Measurements from ENCODE around the gene FERD3L.
"Not testable (repeated sequence)": the region's sequence is repeated elsewhere in the genome, so short reads cannot be mapped to it uniquely, and the experiment has no call there.

The FERD3L gene, protein sequence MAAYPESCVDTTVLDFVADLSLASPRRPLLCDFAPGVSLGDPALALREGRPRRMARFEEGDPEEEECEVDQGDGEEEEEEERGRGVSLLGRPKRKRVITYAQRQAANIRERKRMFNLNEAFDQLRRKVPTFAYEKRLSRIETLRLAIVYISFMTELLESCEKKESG

DNA sequence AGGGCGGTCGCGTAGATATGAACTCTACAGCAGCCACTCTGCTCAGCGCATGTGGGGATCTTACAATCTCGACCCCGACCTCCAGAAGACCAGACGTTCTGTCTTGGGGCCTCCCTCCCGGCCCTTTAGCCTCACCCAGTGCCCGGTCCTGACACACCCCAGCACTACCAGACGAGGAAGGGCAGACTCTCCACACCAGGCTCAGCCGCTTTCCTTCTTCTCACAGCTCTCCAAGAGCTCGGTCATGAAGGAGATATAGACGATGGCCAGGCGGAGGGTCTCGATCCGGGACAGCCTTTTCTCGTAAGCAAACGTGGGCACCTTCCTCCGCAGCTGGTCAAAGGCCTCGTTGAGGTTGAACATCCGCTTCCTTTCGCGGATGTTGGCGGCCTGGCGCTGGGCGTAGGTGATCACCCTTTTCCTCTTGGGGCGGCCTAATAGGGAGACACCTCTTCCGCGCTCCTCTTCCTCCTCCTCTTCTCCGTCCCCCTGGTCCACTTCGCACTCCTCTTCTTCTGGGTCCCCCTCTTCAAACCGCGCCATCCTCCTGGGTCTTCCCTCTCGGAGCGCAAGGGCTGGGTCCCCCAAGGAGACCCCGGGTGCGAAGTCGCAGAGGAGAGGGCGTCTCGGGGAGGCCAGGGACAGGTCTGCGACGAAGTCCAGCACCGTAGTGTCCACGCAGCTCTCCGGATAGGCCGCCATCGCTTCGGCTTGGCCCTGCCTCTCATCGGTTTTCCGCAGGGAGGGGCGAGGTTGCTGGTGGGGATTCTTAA, at the start of gene FERD3L:
TSS of gene FERD3L (minus strand) at position 761 of the 773 bp plus-strand sequence. CDS start at position 702, 59 bp downstream.
- no peak for DNase-seq

GRCh38 chr7:19194417-19194816, 49.2 kb upstream of the FERD3L start:
- DNase-seq: not testable (repeated sequence)

- DNase-seq: no peak
Observed at GRCh38 chr7:19181634-19182033, 36.4 kb upstream of the FERD3L start.

GRCh38 chr7:19178595-19178994, 33.4 kb upstream of the FERD3L start:
- DNase-seq: no peak

DNA sequence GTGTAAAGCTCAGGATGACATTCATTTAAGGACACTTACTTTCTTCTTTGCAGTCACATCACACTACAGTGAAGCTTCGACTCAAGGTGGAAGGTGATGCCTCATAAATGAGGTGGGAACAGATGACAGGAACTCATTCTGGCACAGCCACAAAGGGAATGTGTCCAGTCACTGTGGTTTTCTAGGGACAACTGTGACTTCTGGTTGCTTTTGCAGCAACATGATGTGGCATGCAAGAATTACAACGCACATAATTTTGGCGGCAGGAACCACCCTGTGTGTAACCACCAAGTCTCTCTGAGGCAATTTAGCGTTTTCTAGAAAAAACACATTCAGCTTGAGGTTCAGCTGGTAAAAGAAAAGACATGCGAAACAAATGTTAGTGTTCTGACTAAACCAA, 32.0 kb upstream of the FERD3L start:
- no peak for DNase-seq

- no peak for DNase-seq
Observed at GRCh38 chr7:19175241-19175640, 30.0 kb upstream of the FERD3L start.

DNA sequence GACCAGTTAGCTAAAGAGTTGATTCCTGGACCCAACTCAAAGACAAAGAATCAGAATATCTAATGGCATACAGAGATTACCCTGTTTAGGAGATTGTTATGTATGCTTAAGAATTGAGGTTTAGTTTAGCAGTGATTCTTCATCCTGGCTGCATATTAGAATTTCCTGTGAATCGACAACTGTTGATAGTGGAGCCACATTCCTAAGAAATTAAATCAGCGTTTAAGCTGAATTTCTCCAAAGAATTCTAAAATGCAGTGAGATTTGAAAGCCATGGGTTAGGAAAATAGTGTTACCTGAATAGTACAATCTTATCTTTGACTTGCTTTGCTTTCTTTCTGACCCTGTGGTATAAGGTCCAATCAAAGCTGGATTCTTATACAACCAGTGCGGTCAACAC, 16.4 kb upstream of the FERD3L start:
- no peak for DNase-seq

GRCh38 chr7:19146699-19147098, 1.5 kb upstream of the FERD3L start:
- DNase-seq: no peak

DNA sequence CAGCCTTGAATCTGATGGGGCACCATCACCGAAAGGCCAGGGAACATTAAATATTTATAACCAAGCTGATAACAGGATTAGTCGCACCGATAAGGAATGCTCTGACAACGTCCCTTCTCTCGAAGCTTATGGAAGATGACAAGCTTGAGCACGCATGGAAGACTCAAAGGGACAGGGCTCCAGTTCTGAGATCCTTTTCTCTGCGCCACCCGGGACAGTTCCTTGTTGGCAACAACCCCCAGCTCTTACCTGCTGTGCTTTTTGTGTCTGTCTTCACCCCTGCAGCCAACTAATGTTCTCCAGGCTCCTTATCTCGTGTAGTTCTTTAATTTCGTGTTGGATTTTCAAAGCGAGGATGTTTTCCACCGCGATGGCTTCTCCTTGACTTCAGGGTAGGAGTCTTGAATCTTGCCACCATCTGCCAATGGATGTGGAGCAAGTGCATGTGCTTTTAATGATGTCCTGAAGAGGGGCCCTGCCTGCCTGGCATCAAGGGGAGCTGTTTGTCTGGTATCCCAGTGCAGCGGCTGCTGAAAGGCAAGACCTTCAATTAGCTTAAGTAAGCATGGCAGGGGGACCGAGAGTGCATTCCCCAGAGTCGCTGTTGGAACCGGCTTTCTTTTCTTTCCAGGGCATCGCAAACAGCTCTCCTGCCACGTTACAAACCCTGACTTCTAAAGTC, 354 bp upstream of the FERD3L start:
- DNase-seq: no peak

DNA sequence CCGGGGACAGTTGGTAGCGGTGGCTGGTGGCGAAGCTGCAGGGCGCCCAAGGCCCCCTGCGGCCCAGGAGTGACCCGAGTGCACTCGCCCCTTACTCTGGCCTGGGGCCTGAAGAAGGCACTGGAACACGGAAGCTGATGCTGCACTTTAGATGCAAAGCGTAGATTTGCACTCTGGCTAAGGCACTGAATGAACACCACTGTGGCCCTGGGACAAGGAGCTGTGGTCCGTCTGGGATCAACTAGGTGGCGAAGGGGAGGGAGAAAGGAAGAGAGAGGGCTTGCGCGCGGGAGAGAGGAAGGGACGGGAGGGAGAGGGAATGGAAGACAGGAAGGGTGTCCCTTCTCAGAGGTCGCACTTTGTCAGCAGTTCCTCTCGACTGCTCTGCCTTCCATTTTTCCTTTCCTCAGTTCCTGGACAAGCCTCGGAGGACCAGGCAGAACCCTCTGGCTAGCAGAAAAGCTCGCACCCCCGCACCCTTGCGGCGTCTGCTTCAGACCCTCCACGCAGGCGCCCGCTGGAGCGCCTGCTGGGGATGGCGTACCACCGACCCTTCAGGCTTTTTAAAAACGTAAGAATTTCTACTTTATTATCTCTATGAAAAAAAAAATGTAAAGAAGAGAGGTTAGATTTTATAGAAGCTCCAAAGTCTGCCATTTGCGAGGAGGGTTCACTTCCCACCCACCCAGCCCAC, 1.2 kb downstream of the FERD3L start:
- DNase-seq: no peak

- no peak for DNase-seq
Observed at GRCh38 chr7:19139706-19140327, 5.4 kb downstream of the FERD3L start.

DNA sequence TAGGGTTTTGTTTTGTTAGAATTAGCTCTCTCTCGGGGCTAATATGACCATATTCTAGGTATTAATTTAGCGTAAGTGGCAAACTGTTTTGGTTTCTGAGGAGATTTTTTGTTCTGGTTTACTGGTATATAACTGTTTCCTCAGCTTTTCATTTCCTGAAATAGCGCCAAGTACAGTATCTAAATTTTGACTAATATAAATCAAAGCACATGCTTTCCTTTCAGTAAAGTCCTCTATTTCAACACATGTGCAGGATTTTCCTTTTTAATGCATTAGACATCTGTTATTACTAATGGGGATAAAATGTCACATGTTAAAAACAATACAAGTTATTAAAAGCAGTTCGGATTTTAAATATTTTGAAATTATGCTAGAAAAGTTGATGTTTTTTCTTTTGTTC, 11.3 kb downstream of the FERD3L start:
- DNase-seq: no peak

DNA sequence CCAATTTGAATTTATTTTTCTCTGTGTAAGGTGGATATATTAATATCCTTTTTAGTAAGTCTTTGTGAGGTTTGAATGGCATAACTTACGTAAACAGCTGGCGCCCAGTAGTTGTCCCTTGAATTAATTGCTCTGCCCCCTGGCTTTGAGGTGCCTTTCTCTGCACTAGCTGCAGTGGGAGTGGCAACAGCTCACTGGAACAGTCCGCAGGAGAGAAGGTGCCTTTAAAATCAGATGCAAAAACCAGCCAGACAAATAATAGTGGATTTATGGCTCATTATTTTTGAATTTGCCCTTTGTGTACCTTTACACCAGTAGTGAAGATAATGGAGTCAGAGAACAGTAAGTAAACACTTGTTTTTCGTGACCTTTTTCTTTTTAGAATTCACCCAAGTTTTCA, 11.8 kb downstream of the FERD3L start:
- no peak for DNase-seq

DNA sequence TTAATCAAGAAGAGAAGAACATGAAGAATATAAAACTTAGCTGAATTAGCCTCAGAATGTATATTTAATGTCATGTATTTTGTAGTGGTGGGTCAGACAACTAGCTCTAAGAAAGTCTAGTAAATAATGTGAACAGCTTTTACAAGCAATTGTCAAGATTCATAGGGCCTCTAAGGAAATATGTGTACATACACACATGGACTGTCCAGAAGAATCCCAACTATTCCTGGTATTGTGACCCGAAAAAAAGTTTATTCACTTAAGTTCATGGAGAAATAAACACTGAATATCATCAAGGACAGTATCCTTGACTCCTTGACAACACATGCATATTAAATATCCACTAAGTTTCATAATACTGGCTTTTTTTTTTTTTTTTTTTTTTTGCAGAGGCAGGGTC, 16.4 kb downstream of the FERD3L start:
- no peak for DNase-seq

DNA sequence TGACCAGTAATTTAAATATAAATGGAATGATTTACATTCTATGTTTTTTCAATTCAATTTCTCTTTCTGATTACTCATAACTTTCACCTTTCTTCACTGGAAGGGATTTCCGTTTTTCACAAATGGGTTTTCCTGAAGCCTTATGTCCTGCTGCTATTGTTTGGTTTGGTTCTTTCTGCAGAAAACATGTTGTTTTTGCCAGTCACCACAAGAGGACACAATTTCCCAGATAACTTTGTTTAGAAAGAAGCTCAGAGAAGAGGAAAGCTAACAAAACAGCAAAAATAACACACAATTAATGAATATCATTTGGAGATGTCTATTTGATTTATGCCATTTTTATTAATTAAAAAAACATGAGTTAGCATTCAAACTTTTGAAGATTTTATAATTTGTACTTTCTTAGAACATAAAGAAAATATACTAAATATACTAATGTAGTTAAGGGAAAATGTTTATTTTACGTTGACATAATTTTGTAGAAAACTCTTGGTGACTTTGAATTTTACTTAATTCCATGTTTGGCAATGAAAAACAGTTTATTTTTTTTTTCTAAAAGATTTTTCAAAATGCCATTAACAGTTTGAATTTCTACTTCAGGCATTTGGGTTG, 23.1 kb downstream of the FERD3L start:
- DNase-seq: no peak

GRCh38 chr7:19119870-19120486, 25.2 kb downstream of the FERD3L start:
- DNase-seq: no peak

GRCh38 chr7:19119372-19119771, 25.8 kb downstream of the FERD3L start:
- no peak for DNase-seq

GRCh38 chr7:19118636-19119371, 26.4 kb downstream of the FERD3L start:
- DNase-seq: no peak

DNA sequence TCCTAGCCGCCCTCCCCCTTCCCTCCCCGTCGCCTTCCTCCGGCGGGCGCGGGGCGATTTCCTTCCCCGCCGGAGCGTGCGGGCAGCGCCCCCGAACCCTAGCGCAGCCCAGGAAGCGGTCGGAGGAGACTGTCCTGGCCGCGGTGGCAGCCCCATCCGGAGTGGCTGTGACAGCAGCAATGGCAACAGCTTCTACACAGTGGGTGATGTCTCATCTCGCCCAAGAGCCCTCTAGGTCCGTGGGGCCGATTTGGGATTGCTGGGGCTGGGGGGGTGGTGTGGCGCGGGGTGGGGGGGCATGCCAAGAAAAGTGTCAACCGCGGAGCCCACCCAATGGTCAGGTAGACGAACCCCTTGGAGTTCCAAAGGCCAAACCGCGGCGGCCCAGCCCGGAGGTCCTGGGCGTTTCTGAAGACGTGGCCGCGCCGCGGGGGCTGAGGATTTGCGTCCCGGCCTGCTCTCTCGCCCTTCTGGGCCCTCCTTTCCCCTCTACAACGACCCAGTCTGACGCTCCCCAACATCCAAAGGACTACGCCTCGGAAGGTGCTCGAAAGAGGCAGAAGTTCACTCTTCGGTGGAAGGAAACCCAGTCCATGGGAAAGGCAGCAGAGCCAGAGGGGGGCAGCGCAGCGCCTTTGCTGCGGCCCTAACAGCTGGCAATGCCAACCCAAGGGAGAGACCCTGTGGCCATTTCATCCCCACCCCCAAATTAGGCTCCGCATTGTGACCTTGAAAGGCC, 27.2 kb downstream of the FERD3L start:
- DNase-seq: no peak

- DNase-seq: no peak
Observed at GRCh38 chr7:19117091-19117869, 27.9 kb downstream of the FERD3L start, which contains the start of gene TWIST1. TWIST1 (minus strand) TSS chr7:19117636; CDS start chr7:19117321, 315 bp downstream.

Measured in cortex of kidney (tissue), 1 donor.